Measurements from ENCODE around the gene LRRC63.
A peak's percentile ranks its signal among the peaks of the same experiment; 100 is the strongest.

The LRRC63 gene

DNA sequence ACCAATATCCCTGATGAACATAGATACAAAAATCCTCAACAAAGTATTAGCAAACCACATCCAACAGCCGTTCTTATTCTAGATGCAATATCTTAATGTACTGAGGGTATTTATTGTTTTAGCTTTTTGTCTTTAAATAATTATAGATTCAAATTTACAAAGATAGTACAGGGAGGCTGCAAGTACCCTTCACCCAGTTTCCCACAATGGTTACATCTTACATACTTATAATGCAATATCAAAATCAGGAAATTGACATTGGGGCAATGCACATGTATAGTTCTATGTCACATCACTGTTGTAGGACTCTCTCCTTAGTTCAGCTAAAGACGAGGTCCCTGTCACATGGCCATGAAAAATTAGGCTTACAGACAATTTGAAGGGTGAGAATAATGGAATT, 99.5 kb downstream of the LRRC63 start:
- DNase-seq (ENCODE audit: low read depth in 2 of 2) = no peak

DNA sequence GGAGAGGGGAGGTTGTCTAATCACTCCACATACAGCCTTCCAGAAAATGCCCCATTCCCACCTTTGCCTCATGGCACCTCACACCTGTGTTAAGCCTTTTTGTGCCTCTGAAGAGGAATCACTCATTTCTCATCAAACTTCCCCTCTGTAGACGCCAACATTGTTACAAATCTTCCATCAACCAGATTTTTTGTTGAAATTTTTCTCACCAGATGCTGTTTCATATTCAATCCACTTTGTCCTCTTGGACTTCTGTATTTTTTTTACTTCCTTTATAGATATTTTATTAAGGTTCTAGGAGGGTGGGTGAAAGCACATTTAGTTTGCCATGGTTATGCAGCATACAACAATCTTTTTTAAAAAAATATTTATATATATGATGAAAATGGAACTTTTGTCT, 101.3 kb downstream of the LRRC63 start:
- DNase-seq (ENCODE audit: low read depth in 2 of 2) = no peak

DNA sequence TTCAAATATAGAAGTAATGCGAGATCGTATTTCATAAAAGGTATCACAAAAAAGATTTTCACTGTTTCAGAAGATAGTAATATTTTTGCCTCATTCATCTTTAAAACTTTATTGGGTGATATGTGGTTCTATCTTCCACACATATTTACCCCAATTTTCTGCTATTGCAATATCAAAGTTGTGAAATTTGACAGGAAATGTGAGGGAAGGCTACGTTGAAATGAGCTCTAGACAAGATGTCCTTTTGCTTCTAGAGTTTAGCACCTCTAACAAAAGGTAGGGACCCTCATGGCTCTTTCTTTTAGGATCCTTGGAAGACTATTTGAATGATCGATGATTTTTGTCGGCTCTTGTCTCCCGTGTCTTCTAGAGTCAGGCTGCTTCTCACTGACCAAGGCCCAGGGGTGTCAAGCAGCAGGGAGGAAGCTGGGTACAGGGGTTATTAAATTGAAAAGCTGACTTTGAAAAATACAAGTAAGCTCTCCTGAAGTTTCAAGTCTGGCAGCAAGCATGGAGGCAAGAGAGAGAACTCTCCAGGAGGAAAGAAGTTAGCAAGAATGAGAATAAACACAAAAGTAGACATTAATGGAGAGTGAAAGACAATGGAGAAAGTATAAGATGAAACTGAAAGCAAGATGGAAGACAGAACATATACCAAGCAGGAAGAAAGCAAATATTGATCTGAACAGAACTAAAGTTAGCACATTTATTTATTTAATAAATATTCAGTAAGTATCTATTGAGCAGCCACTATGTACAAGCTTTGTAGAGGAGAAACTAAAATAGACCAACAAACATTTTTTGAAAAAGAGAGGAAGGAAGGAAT, 101.9 kb downstream of the LRRC63 start:
- no peak for DNase-seq (ENCODE audit: low read depth in 2 of 2)

DNA sequence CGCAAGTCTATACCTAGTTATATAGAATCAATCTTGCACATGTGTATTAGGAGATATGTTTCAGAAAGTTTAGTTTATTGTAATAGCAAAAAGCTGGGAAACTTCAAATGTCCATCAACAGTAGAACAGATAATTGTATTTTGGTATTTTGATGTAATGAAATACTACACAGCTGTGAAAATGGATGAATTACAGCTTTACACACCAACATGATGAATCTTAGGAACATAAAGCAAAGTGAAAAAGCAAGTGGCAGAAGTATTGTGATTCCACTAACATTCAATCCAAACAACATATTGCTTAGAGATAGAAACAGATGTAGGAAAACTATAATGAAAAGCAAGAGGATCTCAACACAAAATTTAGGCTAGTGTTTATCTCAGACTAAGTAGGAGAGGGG, 102.9 kb downstream of the LRRC63 start:
- DNase-seq (ENCODE audit: low read depth in 2 of 2) = no peak

DNA sequence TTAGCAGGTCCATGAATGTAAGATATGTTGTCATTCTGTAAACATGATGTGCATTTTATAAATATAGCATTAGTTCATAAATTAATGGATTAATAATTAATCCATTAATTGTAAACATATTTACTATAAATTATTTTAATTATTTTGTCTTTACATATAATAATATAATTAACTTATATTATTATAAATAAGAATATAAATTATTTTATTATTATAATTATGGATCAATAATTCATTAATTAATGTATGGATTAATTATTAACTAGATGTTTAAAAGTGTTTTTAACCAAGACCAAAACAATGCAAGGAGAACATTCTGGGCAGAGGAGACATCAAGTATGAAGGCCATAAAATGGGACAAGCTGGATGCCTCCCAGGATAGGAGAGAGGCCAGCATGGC, 103.3 kb downstream of the LRRC63 start:
- DNase-seq (ENCODE audit: low read depth in 2 of 2) = no peak

DNA sequence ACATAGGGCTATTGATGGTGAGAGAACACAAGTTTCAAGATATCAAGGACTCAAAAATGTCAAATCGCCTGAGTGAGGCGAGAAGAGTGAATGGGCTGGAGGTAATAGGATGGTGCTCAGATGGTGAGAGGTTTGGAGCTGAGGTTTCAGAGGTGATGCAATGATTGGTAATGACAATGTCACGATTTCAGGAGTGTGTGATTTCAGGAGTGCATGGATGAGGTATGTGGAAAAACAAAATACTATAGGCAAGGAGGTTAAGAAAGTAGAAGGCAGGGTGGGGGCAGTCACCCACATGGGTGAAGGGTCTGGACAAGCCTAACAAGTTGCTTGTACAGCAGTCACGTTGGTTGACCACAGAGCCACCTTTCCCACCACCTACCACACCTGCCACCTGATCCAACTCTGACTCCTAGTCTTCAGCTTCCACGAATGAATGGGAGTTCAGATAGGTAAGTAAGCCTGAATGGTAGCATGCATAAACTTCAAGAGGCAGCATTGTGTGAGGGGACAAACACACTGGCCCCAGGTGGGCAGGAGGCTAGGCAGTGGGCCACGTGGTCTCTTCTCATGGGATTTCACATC, 103.9 kb downstream of the LRRC63 start:
- no peak for DNase-seq (ENCODE audit: low read depth in 2 of 2)

DNA sequence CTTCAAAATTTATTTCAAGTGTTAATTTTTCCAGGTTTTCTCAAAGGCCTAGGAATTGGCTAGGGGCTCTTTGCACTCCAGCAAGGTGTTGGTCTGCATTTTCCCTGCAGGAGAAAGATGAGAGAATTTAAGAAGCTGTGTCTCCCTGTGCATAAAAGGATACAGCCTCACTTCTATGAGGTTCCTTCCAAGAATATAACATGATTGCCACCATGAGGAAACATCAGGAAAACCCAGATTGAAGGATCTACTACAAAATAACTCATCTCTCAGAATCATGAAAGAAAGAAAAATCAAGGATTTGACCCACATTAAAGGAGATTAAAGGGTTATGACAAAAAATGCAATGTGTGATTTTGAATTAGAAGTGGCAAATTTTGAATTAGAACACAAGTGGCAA, 105.4 kb downstream of the LRRC63 start:
- no peak for DNase-seq (ENCODE audit: low read depth in 2 of 2)

DNA sequence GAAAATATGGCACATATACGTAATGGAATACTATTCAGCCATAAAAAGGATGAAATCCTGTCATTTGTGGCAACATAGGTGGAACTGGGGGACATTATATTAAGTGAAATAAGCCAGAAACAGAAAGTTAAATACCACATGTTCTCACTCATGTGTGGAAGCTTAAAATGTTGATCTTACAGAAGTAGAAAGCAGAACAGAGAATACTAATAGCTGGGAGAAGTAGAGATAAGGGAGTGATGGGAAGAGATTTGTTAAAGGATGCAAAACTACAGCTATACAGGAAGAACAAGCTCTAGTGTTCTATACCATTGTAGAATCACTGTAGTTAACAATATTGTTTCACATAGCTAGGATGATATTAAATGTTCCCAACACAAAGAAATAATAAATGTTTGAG, 107.3 kb downstream of the LRRC63 start:
- no peak for DNase-seq (ENCODE audit: low read depth in 2 of 2)

DNA sequence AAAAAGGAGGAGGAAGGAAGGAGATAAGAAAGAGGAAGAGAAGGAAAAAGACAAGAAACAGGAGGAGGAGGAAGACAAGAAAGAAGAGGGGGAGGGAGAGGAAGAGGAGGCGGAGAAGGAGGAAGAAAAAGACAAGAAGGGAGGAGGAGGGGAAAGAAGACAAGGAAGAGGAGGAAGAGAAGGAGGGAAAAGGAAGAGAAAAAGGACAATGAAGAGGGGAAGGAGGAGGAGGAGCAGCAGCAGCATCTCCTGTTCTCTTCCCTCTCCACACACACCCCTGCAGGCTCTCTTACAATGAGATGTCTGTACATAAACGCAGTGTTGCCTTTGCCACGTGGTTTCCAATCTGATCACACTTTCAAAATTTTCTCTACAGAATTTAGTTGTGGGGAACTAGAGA, 108.7 kb downstream of the LRRC63 start:
- no peak for DNase-seq (ENCODE audit: low read depth in 2 of 2)

DNA sequence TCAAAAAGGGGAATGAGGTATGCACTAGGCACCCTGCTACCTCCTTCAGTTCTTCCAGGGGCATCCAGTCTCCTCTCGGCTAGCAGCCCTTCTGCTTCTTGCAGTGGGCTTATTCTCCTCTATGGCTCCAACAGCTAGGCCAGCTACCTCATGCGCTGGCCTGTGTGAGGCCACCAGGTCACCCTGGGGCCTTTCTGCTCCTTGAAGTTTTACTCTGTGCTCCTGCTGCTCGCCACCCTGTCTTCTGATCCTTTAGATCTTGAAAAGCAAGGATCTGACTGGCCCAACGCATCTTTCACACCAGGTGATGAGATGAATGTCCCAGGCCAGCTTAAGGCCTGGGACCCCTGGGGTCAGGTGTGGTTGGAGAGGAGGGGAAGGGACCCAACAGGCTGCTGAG, 109.1 kb downstream of the LRRC63 start:
- no peak for DNase-seq (ENCODE audit: low read depth in 2 of 2)

DNA sequence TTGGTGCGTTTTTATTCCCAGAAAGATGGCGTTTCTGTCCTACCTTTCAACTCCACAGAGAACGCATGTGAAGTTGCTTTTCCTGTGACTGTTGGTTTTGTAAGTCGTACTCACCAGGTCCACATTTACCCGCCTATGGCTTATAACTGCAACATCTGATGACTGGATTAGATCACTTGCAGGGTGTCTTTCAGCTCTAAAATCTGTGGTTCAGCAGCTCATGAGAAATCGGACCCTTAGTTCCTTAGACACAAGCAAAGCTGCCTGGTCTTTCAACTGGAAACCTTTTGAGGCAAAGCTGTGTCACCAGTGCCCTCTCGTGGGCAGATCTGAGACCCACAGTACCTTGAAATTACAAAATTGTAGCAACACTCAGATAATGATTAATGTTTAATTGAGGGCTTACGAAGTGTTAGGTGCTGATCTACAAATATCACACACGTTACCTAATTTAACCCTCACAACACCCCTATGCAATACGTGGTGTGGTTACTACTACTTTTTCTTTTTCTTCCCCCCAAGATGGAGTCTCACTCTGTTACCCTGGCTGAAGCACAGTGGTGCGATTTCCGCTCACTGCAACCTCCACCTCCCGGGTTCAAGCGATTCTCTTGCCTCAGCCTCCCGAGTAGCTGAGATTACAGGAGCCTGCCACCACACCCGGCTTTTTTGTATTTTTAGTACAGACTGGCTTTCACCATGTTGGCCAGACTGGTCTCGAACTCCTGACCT, 109.9 kb downstream of the LRRC63 start:
- peak; percentile 49 to 64 for DNase-seq (ENCODE audit: low read depth in 2 of 2)

DNA sequence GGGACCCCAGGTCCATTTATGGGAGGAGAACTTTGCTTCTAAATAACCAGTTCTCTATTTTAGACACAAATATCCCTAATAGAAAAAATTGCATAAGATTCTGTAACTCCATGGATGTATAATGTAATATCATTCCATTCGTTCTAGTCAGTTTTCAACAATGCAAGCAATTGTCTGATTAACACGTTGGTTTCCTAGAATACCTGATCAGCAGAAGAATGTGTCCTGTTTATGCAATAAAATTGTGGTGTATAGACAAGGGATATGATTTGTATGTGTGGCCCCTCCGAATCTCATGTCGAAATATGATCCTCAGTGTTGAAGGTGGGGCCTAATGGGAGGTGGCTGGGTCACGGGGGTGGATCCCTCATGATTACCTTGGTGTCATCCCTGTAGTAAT, 113.2 kb downstream of the LRRC63 start:
- no peak for DNase-seq (ENCODE audit: low read depth in 2 of 2)
